ENCODE measurements around the gene NFIX. TPM values are rescaled to one million over a fixed set of nuclear protein-coding genes. Genes with fewer than 3 reads are reported as not detected.

The NFIX gene
- total and polyA plus RNA-seq, 2 of the 13 experiments (the other 11 are each of a cell fraction or from before 2014, with no cell fraction given), result 3.4 to 5.4 TPM

DNA sequence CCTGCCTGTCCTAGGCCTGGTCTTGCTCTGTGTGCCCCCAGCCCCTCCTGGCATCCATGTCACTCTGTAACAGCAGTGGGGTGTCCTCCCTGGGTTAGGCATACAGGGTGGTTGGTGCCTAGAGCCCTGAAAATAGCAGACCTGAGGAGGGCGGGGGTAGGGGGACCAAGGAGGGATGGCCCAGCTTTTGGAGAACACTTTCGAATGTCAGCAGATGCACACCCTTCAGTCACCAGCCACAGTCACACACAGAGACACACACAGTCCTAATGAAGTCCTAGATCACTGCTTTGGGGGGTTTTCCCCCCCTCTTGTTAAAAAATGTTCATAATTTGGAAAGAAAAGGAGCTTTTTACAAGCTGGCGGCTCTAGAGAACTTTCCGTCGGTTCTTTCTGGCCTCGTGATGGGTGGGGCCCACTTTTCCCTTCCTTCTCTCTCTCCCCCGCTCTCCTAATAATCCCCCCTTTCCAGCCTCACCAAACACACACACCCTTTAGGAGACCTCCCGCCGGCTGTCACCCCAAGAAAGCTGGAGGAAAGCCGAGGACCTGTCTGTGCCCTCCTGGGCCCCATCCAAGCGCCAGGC is 59.4 kb downstream of the NFIX start (continued):
- TF ChIP-seq, protein P1, sequence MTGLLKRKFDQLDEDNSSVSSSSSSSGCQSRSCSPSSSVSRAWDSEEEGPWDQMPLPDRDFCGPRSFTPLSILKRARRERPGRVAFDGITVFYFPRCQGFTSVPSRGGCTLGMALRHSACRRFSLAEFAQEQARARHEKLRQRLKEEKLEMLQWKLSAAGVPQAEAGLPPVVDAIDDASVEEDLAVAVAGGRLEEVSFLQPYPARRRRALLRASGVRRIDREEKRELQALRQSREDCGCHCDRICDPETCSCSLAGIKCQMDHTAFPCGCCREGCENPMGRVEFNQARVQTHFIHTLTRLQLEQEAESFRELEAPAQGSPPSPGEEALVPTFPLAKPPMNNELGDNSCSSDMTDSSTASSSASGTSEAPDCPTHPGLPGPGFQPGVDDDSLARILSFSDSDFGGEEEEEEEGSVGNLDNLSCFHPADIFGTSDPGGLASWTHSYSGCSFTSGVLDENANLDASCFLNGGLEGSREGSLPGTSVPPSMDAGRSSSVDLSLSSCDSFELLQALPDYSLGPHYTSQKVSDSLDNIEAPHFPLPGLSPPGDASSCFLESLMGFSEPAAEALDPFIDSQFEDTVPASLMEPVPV (CRISPR knock-in tag; IDR thresholded peaks at IDR 0.05), result peak; percentile 5; the same call in 1 of the 2 replicates
- TF ChIP-seq, protein P2, sequence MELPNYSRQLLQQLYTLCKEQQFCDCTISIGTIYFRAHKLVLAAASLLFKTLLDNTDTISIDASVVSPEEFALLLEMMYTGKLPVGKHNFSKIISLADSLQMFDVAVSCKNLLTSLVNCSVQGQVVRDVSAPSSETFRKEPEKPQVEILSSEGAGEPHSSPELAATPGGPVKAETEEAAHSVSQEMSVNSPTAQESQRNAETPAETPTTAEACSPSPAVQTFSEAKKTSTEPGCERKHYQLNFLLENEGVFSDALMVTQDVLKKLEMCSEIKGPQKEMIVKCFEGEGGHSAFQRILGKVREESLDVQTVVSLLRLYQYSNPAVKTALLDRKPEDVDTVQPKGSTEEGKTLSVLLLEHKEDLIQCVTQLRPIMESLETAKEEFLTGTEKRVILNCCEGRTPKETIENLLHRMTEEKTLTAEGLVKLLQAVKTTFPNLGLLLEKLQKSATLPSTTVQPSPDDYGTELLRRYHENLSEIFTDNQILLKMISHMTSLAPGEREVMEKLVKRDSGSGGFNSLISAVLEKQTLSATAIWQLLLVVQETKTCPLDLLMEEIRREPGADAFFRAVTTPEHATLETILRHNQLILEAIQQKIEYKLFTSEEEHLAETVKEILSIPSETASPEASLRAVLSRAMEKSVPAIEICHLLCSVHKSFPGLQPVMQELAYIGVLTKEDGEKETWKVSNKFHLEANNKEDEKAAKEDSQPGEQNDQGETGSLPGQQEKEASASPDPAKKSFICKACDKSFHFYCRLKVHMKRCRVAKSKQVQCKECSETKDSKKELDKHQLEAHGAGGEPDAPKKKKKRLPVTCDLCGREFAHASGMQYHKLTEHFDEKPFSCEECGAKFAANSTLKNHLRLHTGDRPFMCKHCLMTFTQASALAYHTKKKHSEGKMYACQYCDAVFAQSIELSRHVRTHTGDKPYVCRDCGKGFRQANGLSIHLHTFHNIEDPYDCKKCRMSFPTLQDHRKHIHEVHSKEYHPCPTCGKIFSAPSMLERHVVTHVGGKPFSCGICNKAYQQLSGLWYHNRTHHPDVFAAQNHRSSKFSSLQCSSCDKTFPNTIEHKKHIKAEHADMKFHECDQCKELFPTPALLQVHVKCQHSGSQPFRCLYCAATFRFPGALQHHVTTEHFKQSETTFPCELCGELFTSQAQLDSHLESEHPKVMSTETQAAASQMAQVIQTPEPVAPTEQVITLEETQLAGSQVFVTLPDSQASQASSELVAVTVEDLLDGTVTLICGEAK (IDR thresholded peaks at IDR 0.05), result no peak
- TF ChIP-seq, protein P2 (CRISPR knock-in tag; IDR thresholded peaks at IDR 0.05), result no peak
- TF ChIP-seq NR3C1 (CRISPR knock-in tag; IDR thresholded peaks at IDR 0.05), result no peak
- TF ChIP-seq MTF1 (CRISPR knock-in tag; IDR thresholded peaks at IDR 0.05), result no peak
- TF ChIP-seq, protein P3, sequence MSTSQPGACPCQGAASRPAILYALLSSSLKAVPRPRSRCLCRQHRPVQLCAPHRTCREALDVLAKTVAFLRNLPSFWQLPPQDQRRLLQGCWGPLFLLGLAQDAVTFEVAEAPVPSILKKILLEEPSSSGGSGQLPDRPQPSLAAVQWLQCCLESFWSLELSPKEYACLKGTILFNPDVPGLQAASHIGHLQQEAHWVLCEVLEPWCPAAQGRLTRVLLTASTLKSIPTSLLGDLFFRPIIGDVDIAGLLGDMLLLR (CRISPR knock-in tag; IDR thresholded peaks at IDR 0.05), result no peak
- TF ChIP-seq, protein P4, sequence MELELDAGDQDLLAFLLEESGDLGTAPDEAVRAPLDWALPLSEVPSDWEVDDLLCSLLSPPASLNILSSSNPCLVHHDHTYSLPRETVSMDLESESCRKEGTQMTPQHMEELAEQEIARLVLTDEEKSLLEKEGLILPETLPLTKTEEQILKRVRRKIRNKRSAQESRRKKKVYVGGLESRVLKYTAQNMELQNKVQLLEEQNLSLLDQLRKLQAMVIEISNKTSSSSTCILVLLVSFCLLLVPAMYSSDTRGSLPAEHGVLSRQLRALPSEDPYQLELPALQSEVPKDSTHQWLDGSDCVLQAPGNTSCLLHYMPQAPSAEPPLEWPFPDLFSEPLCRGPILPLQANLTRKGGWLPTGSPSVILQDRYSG (CRISPR knock-in tag; IDR thresholded peaks at IDR 0.05), result no peak
- no peak for TF ChIP-seq HNF4A (CRISPR knock-in tag; IDR thresholded peaks at IDR 0.05)
- TF ChIP-seq, protein P5, sequence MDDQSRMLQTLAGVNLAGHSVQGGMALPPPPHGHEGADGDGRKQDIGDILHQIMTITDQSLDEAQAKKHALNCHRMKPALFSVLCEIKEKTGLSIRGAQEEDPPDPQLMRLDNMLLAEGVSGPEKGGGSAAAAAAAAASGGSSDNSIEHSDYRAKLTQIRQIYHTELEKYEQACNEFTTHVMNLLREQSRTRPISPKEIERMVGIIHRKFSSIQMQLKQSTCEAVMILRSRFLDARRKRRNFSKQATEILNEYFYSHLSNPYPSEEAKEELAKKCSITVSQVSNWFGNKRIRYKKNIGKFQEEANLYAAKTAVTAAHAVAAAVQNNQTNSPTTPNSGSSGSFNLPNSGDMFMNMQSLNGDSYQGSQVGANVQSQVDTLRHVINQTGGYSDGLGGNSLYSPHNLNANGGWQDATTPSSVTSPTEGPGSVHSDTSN (CRISPR knock-in tag; IDR thresholded peaks at IDR 0.05; ENCODE audit: borderline replicate concordance), result no peak
- TF ChIP-seq, protein P6, sequence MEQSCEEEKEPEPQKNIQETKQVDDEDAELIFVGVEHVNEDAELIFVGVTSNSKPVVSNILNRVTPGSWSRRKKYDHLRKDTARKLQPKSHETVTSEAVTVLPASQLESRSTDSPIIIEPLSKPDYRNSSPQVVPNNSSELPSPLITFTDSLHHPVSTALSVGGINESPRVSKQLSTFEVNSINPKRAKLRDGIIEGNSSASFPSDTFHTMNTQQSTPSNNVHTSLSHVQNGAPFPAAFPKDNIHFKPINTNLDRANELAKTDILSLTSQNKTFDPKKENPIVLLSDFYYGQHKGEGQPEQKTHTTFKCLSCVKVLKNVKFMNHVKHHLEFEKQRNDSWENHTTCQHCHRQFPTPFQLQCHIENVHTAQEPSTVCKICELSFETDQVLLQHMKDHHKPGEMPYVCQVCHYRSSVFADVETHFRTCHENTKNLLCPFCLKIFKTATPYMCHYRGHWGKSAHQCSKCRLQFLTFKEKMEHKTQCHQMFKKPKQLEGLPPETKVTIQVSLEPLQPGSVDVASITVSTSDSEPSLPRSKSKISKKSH (CRISPR knock-in tag; IDR thresholded peaks at IDR 0.05; ENCODE audit: borderline replicate concordance), result no peak
- TF ChIP-seq ZNF274 (CRISPR knock-in tag; IDR thresholded peaks at IDR 0.05), result no peak
